Coronary artery (tissue), 2 donors: ENCODE results near the gene ANAPC5.

Experiments used
- DNase-seq: peaks from one replicate; pipeline ENCODE4 v3.0.0-alpha.2; 2017; ENCODE audit warnings: low spot score
- H3K27ac ChIP-seq, 2 donors: fragments of 200-600 bp; sonication (generic); one replicate each; pipeline ENCODE4 v1.5.1; 2016 to 2019
- H3K4me3 ChIP-seq: fragments of 200-600 bp; sonication (generic); 2 replicates; pipeline ENCODE4 v1.5.1; 2016; ENCODE audit warnings: mild to moderate bottlenecking, moderate library complexity
- CTCF ChIP-seq: fragments of 200-600 bp; sonication (generic); IDR thresholded peaks from one replicate; pipeline ENCODE4 v1.5.1; 2019; ENCODE audit warnings: antibody characterized with exemption

The ANAPC5 gene

GRCh38 chr12:121264951-121265515 is 87.2 kb downstream of the ANAPC5 start:
- no peak for TF ChIP-seq CTCF
- DNase-seq, result no peak
- Histone ChIP-seq H3K27ac (no peak overlapping the region), H3K4me3 (no peak overlapping the region)

GRCh38 chr12:121264135-121264534 is 88.1 kb downstream of the ANAPC5 start:
- H3K4me3 ChIP-seq, result no peak overlapping the region
- H3K27ac ChIP-seq, result no peak overlapping the region
- DNase-seq, result no peak
- TF ChIP-seq CTCF, result no peak

GRCh38 chr12:121263206-121263935 is 88.8 kb downstream of the ANAPC5 start:
- Histone ChIP-seq H3K4me3 (no peak overlapping the region), H3K27ac (no peak overlapping the region)
- TF ChIP-seq CTCF, result no peak
- DNase-seq, result no peak

- DNase-seq, result no peak
- TF ChIP-seq CTCF, result no peak
- no peak overlapping the region for H3K4me3 ChIP-seq
- H3K27ac ChIP-seq, result no peak overlapping the region
These were observed 90.8 kb downstream of the ANAPC5 start for GRCh38 chr12:121261398-121261797.

- TF ChIP-seq CTCF, result no peak
- DNase-seq, result peak; percentile 62
- no peak overlapping the region for H3K27ac ChIP-seq
These were observed 92.1 kb downstream of the ANAPC5 start for GRCh38 chr12:121260091-121260490.

GRCh38 chr12:121259074-121259473 is 93.1 kb downstream of the ANAPC5 start:
- no peak overlapping the region for H3K27ac ChIP-seq
- no peak for DNase-seq
- TF ChIP-seq CTCF, result no peak
- no peak overlapping the region for H3K4me3 ChIP-seq

More at GRCh38 chr12:121260091-121260490, 92.1 kb downstream of the ANAPC5 start:
- H3K4me3 ChIP-seq, result no peak overlapping the region
